C4-2B (cell line): ENCODE data around the gene DIS3L2.
A peak's percentile ranks its signal among the peaks of the same experiment; 100 is the strongest.

ENCODE experiments used
- H3K27ac ChIP-seq: fragments of 450-650 bp; 2 replicates; pipeline ENCODE4 v1.5.1; 2017
- ZFX ChIP-seq: fragments of 450-650 bp; IDR thresholded peaks from 2 replicates; pipeline ENCODE4 v1.6.1; 2017
- TF ChIP-seq, protein P1 (sequence below): fragments of 450-650 bp; conservative IDR thresholded peaks from 2 replicates; pipeline ENCODE4 v1.5.1; 2017; ENCODE audit warnings: mild to moderate bottlenecking

The DIS3L2 gene

DNA sequence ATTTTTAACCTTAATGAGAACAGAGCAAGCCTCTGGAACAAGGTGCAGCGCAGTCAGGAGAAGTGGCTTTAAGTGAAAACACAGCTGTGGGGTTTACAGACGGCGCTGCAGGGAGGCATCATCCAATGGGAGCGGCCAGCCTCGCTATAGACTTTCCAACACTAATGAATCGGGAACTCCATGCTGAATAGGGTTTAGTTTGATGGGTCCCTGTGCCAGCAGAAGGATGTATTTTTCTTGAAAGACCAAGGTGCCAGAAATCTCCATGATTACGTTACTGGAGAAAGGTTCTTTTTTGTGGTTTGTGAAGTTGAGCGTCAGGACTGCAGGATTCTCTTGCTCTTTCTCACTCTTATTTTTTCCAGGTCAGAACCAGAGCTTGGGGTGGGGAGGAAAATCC is 329.2 kb downstream of the DIS3L2 start:
- TF ChIP-seq ZFX, result no peak
- no peak overlapping the region for H3K27ac ChIP-seq

DNA sequence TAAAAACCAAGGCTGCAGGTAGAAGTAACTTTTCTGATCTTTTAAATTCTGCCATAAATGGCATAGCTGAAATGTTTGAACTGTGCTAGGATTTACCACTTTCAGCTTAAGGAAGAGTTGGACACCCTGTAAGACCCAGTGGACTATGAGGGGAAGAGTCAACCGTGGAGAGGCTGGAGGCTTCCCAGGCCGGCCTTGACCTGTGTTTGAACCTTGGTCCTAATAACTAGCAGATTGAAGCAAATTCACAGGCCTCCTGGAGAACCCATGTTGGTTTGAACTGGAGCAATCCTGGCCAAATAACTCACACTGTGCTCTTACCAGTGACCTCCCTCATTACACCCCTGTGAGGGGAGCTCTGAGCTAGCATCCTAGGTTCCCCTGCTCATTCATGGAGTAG is 329.8 kb downstream of the DIS3L2 start:
- TF ChIP-seq, protein P1, sequence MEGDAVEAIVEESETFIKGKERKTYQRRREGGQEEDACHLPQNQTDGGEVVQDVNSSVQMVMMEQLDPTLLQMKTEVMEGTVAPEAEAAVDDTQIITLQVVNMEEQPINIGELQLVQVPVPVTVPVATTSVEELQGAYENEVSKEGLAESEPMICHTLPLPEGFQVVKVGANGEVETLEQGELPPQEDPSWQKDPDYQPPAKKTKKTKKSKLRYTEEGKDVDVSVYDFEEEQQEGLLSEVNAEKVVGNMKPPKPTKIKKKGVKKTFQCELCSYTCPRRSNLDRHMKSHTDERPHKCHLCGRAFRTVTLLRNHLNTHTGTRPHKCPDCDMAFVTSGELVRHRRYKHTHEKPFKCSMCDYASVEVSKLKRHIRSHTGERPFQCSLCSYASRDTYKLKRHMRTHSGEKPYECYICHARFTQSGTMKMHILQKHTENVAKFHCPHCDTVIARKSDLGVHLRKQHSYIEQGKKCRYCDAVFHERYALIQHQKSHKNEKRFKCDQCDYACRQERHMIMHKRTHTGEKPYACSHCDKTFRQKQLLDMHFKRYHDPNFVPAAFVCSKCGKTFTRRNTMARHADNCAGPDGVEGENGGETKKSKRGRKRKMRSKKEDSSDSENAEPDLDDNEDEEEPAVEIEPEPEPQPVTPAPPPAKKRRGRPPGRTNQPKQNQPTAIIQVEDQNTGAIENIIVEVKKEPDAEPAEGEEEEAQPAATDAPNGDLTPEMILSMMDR, result no peak
- no peak for TF ChIP-seq ZFX
- H3K27ac ChIP-seq, result no peak overlapping the region

DNA sequence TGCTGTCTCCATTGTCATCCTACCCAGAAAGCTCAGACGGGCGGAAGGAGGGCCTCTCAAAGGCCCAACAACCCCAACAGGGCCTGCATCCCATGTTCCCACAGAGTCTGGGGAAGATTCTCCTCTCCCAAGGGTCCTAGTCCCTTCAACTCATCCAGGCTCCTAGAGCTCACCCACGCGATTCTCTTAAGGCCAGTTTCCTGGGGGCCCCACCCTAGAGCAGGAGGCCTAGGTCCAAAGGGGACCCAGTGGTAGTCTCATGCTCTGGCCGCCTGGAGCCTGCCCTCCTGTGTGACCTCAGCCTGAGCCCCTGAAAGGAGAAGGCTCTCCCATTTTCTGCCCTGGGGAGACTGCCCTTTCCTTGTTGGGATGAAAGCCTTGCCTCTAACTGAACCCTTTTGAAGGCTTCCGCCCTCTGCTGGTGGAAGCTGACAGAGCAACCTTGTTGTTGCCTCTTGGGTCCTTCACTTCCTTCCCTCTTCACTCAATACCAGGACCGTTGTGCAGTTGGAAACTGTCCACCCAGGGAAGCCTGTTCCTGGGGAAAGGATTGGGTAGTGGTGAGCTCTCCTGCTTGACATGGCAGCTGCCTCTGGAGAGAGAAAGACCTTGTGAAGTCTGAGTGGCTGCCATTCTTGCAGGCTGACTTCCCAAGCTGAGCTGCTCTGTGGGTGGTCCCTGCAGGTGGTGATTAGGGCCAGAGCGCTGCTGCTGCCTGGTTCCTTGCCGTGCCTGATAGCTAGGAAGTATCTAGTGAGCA is 331.1 kb downstream of the DIS3L2 start:
- TF ChIP-seq, protein P1, result peak; percentile 81
- no peak for TF ChIP-seq ZFX
- no peak overlapping the region for H3K27ac ChIP-seq

DNA sequence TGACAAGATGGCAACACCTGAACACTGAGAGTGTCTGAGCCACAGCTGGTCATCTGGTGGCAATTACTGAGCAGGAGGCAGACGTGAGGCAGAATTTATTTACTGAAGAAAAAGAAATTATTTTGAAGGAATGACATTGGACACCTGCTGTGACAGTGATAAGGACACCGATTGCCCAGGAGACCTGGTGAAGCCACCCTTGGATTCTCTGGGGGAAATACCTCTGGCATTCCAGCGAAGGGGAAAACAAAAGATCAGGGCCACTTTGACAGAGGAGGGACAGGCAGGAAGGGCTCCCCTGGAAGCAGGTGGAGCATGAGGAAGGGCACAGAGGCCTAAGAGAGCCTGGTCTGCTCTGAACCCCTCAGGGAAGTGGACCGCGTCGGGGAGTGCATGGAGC is 331.7 kb downstream of the DIS3L2 start:
- TF ChIP-seq, protein P1, result no peak; the same call in 1 of the 2 replicates
- TF ChIP-seq ZFX, result no peak

DNA sequence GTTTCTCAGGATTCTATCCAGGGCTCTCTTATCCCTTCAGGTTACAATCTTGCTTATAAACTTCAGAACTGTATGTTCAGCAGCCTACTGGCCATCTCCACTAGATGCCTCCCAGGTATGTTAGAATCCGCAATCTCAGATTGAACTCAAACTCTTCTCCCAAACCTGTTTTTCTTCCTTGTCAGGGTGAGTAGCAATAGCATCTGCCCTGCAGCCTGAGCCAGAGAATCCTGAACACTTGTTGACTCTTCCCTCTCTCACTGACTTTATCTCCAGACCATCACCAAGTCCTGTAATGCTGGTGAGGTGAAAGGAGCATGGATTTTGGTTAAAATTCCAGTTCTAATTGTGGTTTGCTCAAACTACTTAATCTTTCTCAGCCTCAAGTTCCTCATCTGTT is 334.5 kb downstream of the DIS3L2 start:
- TF ChIP-seq, protein P1, result peak; percentile 15; the same call in 1 of the 2 replicates
- TF ChIP-seq ZFX, result no peak
- H3K27ac ChIP-seq, result no peak overlapping the region

More for the DNA sequence above, 331.7 kb downstream of the DIS3L2 start:
- no peak overlapping the region for H3K27ac ChIP-seq

DNA sequence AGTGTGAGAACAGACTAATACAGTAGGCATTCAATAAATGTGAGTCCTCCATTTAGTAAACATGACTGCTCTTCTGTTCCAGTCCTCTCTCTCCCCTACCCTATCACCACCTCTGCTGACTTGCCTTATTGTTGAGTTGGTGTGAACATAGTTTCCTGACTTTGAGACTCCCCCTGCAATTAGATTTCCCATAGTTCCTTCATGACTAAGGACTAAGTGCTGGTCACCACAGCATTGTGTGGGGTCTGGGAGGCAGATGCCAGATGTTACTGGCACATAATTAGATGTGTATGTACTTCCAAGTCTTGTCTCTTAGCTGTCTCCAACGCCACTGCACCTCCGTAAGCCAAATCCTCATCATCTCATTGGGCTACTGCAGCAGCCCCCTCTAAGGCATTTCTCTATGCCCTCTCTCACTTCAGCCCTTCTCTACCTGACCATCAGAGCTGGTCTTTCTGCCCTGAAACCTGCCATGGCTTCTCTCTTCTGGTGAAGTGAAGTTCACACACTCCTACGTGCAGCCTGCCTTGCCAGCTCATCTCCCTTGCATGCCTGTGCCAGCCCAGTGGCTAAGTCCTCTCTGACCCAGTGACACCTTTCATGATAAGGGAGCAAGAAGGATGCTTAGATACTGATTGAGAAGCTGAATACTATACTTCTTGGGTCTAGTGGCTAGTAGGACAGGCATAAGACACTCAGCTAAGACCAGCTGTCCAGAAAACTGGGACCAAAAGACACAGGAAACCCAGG is 335.4 kb downstream of the DIS3L2 start:
- TF ChIP-seq ZFX, result no peak
- TF ChIP-seq, protein P1, result no peak
- H3K27ac ChIP-seq, result no peak overlapping the region

DNA sequence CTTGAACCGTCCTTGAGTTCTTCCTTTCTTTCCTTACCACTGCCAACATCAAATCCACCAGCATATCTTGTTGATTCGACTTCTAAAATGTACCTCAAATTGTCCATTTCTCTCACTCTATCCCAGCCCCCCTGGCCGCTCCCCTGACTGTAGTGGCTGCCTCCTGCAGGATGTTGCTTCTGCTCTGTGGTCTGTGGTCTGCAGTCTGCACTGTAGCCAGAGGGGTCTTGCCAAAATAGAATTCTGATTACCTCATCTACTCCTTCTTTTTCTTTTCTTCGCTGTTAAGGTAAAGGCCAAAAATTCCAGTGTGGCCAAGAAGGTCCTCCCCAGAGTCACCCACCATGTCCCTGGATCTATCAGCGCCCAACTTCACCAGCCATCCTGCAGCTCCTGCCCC is 337.6 kb downstream of the DIS3L2 start:
- no peak overlapping the region for H3K27ac ChIP-seq
- TF ChIP-seq, protein P1, result no peak
- TF ChIP-seq ZFX, result no peak
